ENCODE results near the gene CHN1.

The CHN1 gene

DNA sequence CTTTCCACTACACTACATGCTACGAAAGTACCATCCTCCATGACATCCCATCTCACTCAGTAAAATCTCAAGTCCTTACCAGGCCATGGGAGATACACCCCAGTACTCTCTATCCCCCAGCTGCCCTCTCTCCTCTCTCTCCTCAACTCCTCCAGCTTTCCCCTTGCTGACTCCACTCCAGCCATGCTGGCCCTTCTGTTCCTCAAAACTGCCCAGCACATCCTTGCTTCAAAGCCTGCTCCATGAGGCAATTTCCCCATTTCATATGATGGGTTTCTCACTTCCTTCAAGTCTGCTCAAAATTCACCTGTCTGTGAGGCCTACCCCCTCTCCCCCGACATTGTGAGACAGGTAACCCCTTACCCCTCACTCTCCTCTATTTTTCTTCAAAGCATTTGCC is 8.6 kb downstream of the CHN1 start:
- no peak overlapping the region for H3K4me3 ChIP-seq (ENCODE audit: low read depth, low read length)
- TF ChIP-seq, protein P1, sequence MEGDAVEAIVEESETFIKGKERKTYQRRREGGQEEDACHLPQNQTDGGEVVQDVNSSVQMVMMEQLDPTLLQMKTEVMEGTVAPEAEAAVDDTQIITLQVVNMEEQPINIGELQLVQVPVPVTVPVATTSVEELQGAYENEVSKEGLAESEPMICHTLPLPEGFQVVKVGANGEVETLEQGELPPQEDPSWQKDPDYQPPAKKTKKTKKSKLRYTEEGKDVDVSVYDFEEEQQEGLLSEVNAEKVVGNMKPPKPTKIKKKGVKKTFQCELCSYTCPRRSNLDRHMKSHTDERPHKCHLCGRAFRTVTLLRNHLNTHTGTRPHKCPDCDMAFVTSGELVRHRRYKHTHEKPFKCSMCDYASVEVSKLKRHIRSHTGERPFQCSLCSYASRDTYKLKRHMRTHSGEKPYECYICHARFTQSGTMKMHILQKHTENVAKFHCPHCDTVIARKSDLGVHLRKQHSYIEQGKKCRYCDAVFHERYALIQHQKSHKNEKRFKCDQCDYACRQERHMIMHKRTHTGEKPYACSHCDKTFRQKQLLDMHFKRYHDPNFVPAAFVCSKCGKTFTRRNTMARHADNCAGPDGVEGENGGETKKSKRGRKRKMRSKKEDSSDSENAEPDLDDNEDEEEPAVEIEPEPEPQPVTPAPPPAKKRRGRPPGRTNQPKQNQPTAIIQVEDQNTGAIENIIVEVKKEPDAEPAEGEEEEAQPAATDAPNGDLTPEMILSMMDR (IDR thresholded peaks at IDR 0.05; ENCODE audit: borderline replicate concordance, insufficient read depth, low read depth, low read length), result no peak

DNA sequence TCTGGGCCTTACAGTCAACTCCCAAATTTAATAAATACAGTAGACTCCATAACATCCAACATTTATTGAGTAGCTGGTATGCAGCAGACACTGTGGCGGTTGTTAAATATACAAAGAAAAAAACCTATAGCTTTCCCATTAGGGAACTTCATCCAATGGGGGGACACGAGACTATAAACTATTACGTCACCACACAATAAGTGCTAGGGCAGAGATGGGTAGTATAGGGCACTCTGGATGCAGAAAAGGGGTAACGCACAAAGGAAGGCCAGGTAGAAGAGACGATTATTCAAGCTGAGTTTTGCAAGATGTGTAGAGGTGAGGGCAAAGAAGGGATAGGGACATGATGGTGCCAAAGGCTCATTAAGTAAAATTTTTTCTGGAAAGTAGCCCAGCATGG is 10.8 kb downstream of the CHN1 start:
- H3K4me3 ChIP-seq (ENCODE audit: low read depth, low read length), result no peak overlapping the region
- TF ChIP-seq, protein P1 (IDR thresholded peaks at IDR 0.05; ENCODE audit: borderline replicate concordance, insufficient read depth, low read depth, low read length), result no peak

DNA sequence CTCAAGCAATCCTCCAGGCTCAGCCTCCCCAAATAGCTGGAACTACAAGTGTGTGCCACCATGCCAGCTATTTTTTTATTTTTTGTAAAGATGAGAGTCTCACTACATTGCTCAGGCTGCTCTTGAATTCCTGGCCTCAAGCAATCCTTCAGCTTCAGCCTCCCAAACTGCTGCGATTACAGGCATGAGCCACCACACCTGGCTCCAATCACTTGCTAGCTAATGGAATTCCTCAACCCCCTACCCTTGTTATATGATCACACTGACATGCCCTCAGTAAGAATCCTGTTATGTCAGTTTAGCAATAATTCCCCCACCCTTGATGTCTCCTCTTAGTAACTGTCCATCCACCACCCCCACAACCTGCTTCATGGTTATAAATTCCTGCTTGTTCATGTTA is 12.3 kb downstream of the CHN1 start:
- H3K4me3 ChIP-seq (ENCODE audit: low read depth, low read length), result no peak overlapping the region
- TF ChIP-seq, protein P1 (IDR thresholded peaks at IDR 0.05; ENCODE audit: borderline replicate concordance, insufficient read depth, low read depth, low read length), result no peak

DNA sequence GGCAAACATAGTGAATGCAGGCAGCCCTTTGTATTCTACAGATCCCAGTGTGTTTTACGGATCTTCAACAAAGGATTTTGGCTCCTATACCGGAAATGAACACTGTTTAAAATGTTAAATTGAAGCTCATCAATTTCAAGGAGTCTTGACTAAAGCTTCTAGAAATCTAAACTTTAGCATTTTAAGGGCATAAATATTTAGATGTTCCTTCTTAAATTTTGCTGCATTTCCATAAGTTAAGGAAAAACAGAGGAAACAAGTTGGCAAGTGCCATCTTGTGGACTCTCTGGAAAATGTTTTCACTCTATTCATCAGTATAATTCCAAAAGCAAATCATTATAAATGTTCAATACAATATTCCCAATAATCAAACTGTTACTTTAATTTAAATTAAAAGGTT is 19.6 kb downstream of the CHN1 start:
- H3K4me3 ChIP-seq (ENCODE audit: low read depth, low read length), result no peak overlapping the region
- TF ChIP-seq, protein P1 (IDR thresholded peaks at IDR 0.05; ENCODE audit: borderline replicate concordance, insufficient read depth, low read depth, low read length), result no peak

DNA sequence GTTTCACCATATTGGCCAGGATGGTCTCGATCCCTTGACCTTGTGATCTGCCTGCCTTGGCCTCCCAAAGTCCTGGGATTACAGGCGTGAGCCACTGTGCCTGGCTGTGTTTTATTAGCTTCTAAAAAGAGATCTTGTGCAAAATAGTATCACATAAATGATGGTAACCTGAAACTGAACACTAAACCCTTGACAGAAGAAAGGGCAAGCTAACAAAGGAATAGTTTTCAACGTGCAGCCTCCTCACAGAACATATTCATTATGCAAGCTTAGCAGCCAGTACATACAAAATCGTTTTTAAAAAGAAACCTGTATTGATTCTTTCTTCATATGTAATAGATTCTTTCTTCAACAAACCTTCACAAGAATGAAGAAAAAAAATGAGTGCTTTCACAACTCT is 20.6 kb downstream of the CHN1 start:
- TF ChIP-seq, protein P1 (IDR thresholded peaks at IDR 0.05; ENCODE audit: borderline replicate concordance, insufficient read depth, low read depth, low read length), result no peak
- no peak overlapping the region for H3K4me3 ChIP-seq (ENCODE audit: low read depth, low read length)

DNA sequence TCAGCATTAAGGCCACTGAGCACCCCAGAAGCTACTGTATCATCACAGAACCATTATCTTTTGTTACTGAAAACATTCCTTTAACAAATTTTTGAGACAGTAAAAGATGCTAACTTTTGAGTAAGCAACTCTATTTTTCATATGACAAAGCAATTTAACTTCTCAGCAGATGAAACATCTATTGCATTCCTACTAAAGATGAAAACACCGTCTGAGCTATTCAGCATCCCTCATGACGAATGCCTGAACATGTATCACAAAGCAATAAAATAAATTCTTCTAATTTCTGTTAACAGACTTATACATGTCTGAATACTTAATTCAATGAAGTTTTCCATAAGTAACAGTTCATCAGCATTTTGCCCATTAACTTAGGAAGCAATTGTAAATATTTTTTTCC is 23.9 kb downstream of the CHN1 start:
- H3K4me3 ChIP-seq (ENCODE audit: low read depth, low read length), result no peak overlapping the region
- TF ChIP-seq, protein P1 (IDR thresholded peaks at IDR 0.05; ENCODE audit: borderline replicate concordance, insufficient read depth, low read depth, low read length), result no peak

DNA sequence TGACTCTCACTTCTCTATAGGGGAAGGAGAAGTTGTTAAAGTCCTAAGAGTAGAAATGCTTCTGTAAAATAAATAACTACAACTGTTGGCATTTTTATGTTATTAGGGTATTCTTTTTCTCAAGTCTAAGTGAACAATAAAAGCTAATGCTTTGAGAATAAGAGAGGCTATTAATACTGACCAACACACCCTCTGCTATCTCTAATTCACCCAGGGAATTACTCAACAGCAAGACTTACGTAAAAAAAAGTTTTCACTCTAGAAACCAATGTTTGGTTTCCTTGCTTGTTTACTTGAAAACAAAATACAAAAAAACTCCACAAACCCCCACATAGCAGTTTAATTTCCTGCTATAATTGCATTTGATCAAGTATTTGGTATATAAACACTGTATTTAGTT is 25.2 kb downstream of the CHN1 start:
- TF ChIP-seq, protein P1 (IDR thresholded peaks at IDR 0.05; ENCODE audit: borderline replicate concordance, insufficient read depth, low read depth, low read length), result no peak
- no peak overlapping the region for H3K4me3 ChIP-seq (ENCODE audit: low read depth, low read length)
